NCI-H510A (cell line): ENCODE results near the gene ZNF570.
A peak's percentile ranks its signal among the peaks of the same experiment; 100 is the strongest.

Source experiments
- DNase-seq: peaks from one replicate; lab custom pipeline; 2025; lab: John Stamatoyannopoulos, UW

Gene ZNF570

DNA sequence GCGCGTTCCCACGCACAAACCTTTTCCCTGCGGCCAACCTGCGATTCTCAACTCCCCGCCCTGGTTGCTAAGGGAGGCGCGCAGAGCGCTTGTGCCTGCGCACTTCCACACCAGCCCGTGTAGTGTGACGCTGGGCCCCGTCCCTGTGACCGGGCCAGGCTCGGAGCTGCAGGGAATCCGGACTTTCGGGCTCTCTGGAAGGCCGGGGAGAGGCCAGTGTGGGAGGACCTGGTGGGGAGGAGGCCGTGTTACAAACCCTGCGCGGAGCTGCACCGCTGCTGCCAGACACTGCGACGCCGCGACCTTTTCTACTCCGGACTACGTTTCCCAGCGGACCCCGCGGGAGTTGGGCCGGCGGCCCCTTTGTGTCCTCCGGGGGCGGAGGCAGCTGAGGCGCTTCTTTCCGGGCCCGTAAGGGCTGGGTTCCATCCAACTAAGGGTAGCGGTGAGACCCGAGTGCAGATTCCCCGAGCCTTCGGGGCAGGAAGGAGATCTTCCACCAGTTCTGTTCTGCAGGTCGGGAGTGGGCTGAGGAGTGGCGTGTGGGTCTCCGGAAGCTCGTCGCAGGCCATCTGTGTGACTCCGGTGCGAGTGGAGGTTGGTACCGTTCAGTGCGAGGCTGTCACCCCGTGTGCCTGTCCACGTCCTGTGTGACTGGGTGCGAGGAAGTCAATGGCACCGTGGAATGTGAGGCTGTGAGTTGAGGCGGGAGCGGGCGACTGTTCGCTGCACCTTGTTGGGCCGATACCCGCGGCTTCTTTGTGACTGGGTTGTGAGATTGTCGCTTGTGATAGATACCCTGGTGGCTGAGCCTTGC is at the start of gene ZNF570:
Gene ZNF570, plus strand, starts transcription at position 396 of the 817 bp plus-strand sequence. CDS start 999 bp downstream, outside the sequence.
- DNase-seq, result peak; percentile 85

DNA sequence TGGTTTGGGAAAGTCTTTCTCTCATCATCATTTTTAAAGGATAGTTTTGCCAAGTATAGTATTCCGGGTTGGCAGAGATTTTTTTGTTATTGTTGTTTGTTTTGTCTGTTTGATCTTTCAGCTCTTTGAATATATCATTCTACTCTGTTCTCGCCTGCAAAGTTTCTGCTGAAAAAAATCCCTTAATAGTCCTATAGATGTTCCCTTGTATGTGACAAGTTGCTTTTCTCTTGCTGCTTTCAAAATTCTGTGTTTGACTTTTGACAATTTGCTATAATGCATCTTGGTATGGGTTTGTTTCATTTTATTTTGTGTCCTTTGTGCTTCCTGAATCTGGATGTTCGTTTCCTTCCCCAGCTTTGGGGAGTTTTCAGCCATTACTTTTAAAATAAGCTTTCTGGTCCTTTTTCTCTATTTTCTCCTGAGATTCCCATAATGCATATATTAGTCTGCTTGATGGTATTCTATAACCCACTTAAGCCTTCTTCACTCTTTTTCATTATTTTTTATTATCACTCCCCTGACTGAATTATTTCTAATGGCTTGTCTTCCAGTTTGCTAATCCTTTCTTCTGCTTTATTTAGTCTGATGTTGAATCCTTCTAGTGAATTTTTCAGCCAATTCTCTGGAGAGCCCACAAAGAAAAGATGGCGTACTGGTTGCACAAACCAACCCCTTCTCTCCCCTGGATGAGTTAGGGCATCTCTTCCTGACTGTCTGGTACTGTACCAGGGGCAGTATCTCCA is 16.5 kb upstream of the ZNF570 start:
- DNase-seq, result no peak

DNA sequence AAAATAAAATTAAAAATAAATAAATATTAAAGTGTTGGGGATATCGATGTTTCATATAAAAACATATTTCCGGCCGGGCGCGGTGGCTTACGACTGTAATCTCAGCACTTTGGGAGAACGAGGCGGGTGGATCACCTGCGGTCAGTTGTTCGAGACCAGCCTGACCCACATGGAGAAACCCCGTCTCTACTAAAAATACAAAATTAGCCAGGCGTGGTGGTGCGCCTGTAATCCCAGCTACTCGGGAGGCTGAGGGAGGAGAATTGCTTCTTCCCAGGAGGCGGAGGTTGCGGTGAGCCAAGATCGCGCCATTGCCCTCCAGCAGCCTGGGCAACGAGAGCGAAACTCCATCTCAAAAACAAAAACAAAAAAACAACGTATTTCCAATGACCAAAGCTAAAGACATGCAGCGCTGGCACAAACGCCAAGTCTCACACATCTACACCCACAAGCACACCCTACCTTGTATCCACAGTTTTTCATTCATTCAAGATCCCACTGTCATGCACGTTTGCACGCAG is 2.8 kb upstream of the ZNF570 start:
- no peak for DNase-seq

DNA sequence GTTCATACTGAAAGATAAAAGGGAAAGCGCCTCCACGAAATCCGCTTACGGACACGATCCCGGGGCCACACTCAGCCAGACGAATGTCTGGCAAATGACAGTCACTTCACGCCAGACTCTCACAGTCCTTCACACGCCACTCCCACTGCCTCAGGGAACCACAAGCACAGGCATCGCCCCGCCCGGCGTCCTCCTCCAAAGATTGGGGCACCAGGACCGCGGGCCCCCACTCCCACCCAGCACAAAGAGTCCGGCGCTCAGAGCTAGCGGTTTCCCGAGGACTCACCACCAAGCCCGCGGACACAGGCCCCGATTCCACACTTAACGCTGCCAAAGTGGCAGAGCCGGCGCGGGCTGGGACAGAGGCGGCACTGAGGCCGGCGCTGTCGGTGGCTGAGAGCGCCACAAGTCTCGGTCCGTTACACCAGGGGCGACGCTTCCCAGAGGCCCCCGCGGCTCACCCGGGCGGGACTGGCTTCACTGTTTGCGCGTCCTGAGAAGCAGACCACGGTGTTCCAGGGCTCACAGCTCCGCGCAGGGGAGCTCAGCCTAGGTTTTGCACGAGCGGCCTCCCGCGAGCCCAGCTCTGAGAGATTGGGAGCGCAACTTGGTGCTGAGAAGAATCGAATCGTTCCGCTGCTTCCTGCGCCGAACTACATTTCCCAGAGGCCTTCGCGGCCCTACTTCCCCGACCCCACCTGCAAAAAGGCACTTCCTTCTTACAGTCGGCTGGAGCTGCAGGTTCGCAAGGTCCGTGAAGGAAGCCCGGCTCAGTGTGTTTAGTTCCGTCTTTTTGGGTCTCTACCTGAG is 2.2 kb upstream of the ZNF570 start, which contains the start of gene ZNF569:
Gene ZNF569, minus strand, starts transcription at position 647 of the 810 bp plus-strand sequence. CDS start 22,523 bp downstream, outside the sequence.
- peak; percentile 91 for DNase-seq

DNA sequence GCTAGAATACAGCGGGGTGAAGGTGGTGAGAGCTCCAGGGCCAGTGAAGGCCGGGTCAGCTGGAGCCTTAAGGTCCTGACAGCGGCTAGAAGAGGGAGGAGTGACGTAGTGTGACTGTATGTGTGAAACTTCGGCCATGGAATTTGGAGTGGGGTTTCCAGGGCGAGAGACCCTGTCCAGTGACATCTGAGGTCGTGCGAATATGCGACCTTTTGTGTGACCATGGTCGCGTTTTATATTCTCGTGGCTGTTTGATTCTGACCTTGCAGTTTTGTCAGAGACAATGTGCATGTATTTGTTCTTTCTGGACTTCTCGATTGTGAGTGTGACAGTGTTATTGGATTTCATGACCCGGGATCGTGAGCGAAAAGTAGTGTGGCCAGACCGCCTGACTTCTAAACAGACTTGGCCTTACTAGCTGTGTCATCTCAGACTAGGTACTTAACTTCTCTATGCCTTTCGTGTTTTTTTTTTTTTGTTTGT is 1.5 kb upstream of the ZNF570 start:
- DNase-seq, result no peak

DNA sequence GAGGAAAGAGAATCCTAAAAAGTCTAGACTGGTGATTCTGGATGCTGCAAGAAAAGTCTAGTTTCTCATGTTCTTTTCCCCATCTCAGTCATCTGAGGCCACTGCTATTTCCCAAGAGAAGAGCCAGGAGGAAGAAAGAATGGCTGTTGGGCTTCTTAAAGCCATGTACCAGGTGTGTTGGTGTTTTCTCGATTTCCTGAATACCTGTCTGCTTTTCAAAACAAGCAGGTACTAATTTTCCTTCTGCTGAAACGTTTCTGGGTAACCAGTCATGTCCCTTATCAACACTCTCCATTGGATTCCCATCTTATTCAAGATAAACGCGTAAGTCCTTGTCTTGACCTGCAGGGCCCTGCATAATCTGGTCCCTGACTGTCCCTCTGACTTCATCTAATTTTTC is 1.1 kb downstream of the ZNF570 start:
- DNase-seq, result no peak

DNA sequence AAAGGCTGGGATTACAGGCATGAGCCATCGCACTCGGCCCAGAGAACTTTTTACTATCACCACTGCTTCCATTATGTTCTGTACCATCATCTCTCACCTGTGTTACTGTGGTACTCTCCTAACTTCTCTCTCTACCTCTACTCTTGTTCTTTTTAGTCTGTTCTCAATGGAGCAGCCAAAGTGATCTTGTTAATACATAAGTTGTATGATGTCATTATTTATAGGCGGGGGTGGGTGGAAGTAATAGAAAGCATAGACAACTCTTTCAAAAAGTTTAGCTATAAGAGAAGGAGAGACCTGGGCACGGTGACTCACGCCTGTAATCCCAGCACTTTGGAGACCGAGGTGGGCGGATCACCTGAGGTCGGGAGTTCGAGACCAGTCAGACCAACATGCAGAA is 3.0 kb downstream of the ZNF570 start:
- DNase-seq, result no peak

DNA sequence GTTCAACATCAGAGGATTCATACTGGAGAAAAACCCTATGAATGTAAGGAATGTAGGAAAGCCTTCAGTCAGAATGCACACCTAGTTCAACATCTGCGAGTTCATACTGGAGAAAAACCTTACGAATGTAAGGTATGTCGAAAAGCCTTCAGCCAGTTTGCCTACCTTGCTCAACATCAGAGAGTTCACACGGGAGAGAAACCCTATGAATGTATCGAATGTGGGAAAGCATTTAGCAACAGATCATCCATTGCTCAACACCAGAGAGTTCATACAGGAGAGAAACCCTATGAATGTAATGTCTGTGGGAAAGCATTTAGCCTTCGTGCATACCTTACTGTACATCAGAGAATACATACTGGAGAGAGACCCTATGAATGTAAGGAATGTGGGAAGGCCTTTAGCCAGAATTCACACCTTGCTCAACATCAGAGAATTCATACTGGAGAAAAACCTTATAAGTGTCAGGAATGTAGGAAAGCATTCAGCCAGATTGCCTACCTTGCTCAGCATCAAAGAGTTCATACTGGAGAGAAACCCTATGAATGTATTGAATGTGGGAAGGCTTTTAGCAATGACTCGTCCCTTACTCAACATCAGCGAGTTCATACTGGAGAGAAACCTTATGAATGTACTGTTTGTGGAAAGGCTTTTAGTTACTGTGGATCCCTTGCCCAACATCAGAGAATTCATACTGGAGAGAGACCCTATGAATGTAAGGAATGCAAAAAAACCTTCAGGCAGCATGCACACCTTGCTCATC is 15.4 kb downstream of the ZNF570 start:
- no peak for DNase-seq

DNA sequence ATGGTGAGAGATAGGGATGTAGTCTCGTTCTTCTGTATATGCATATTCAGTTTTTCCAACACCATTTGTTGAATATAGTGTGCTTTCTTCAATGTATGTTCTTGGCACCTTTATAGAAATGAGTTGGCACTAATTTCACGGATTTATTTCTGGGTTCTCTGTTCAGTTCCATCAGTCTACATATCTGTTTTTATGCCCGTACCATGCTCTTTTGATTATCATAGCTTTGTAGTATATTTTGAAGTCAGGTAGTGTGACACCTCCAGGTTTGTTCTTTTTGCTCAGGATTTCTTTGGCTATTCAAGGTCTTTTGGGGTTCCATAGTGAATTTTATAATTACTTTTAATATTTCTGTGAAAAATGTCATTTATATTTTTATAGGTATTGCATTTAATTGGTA is 23.1 kb downstream of the ZNF570 start:
- no peak for DNase-seq

DNA sequence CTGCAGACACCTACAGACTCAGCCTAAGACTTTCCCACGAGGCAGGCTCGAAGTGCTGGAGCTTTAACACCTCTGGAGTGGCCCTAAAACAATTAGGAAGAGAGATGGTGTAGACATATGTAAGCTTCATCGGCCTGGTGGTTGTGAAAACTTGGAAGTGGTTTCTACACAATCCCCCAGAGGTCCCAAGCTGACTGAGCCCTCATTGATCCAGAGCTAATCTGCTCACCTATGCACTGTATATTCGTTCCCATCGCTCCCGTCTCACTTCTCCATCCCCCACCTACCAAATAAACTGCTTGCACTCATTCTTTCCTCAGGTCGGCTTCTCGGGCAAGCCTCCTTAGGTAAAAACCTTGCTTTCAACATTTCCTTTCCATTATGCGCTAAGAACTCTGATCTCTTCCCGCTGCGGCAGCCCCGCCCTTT is 36.8 kb downstream of the ZNF570 start:
- no peak for DNase-seq

DNA sequence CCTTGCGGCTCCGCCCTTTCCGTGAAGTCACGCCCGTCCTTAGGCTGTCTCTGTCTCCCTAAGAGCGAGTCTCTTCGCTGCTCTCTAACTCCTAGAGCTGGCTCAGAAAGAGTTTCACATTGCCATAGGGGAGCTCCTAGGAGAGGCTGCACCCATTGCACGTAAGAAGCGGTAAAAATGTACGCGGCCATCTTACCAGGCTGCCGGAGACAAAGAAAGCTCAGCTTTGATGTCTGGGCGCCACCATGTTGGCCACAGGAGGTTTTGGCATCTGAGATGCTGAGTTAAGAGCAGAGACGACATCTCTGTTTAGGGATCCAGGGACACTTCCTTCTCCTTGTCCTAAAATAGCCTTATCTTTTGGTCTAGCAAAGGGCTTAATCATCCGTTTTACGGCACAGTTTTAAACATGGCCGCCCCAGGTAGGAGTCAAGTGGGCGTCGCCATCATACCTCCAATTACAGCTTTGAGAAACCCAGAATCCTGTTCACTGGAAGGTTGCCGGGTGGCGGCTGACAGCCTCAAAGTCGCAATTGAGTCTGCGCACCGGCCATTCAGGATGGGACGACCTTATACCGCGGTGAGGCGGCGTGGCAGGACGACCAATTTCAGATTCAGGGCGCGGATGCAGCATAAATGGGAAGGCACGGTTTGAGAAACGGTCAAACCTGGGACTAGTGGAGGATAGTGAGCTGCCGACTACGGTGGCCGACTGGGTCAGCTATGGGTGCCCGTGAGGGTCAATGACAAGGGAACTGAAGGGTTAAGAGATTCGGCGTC is 37.4 kb downstream of the ZNF570 start, which contains the start of gene ZNF793:
Gene ZNF793, plus strand, starts transcription at position 553 of the 780 bp plus-strand sequence. CDS start 16,501 bp downstream, outside the sequence.
- DNase-seq, result peak; percentile 78

DNA sequence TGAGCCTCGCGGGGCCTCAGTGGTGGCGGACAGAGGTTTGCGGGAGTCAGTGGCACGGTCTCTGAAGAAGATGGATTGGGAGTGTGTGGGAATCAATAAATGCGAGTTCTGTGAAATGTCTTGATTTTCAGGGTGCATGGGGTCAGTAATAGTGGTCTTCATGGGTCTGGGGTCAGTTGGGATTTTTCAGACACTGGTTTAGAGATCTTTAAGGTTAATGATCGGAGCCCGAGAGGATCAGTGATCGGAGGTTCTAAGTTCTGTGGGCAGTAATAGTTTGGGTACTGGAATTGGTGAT is 38.0 kb downstream of the ZNF570 start:
- no peak for DNase-seq

DNA sequence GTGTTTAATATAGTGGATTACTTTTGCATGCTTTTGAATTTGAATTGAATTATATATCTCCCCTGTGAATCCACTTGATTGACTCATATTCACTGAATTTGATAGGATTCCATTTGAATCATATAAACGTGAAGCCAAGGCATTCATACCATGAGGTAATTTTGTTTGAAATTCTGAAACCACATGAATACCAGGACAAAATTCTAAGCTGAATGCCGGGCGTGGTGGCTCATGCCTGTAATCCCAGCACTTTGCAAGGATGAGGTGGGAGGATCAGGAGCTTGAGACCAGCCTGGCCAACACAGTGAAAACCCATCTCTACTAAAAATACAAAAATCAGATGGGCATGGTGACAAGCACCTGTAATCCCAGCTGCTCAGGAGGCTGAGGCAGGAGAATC is 42.0 kb downstream of the ZNF570 start:
- DNase-seq, result no peak

DNA sequence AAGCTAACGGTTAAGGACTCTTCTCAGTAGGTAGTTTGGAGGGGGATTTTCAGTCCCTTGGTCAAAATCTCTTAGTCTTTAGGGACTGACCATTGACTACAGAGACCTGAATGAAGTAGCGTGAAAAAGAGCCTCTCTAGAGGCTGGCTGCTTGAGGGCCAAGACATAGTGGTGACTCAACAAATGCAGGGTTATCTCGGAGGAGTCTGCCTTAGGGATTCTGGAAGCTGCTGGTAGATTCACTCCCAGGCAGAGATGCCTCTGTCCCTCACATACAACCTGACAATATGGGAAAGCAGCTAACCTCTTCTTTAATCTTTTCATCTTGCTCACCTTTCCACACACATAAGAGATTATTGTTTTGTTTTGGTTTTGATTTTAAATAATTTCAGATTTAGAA is 42.7 kb downstream of the ZNF570 start:
- no peak for DNase-seq

DNA sequence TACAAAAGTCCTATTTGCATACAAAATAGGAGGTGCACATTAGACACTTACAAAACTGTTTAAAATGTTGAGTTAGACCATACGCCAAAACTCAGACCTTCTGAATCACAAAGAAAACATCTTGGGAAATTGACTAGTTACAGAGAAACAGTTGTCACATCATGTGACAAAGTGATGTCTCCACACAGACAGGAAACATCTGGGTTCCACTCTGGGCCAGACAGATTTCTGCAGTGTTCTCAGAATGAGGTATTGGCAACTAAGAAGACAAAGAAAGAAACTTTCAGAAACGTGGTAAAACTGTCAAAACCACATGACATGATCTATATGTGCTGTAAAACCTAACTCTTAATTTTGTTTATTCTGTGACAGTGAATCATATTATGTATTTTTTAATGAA is 44.2 kb downstream of the ZNF570 start:
- no peak for DNase-seq

DNA sequence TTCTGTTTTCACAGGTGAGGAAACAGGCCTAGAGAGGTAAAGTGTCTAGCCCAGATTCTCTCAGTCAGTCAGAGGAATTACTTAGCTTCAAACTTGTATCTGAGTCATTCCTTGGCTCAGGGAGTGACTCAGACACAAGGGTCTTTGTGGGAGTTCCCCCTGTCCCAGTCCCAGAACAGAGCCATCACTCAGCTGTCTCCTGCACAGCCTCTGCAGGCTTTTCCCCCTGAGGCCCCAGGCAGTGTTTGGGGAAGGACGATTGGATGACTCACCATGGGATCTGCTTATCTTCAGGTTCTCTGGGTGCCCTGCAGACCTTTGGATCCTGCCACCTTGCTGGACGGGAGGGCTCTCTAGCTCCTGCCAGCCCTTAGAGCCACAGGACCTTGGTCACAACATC is 50.7 kb downstream of the ZNF570 start:
- DNase-seq, result no peak

DNA sequence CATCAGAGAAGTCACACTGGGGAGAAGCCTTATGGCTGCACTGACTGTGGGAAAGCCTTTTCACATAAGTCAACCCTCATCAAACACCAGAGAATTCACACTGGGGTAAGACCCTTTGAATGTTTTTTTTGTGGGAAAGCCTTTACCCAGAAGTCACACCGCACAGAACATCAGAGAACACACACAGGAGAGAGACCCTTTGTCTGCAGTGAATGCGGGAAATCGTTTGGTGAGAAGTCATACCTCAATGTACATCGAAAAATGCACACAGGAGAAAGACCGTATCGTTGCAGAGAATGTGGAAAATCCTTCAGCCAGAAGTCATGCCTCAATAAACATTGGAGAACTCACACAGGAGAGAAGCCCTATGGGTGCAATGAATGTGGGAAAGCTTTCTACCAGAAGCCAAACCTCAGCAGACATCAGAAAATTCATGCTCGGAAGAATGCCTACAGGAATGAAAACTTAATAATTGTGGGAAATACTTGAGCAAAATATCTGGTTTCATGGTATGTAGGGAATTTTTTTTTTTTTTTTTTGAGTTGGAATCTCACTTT is 68.3 kb downstream of the ZNF570 start:
- no peak for DNase-seq
